Measurements from ENCODE around the gene FDX2. TPM values are rescaled to one million over a fixed set of nuclear protein-coding genes. Genes with fewer than 3 reads are reported as not detected.
A peak's percentile ranks its signal among the peaks of the same experiment; 100 is the strongest.

Gene FDX2
- polyA plus RNA-seq, 6 donors from 2014 or later = 12.9 to 36.6 (median 15.5) TPM

DNA sequence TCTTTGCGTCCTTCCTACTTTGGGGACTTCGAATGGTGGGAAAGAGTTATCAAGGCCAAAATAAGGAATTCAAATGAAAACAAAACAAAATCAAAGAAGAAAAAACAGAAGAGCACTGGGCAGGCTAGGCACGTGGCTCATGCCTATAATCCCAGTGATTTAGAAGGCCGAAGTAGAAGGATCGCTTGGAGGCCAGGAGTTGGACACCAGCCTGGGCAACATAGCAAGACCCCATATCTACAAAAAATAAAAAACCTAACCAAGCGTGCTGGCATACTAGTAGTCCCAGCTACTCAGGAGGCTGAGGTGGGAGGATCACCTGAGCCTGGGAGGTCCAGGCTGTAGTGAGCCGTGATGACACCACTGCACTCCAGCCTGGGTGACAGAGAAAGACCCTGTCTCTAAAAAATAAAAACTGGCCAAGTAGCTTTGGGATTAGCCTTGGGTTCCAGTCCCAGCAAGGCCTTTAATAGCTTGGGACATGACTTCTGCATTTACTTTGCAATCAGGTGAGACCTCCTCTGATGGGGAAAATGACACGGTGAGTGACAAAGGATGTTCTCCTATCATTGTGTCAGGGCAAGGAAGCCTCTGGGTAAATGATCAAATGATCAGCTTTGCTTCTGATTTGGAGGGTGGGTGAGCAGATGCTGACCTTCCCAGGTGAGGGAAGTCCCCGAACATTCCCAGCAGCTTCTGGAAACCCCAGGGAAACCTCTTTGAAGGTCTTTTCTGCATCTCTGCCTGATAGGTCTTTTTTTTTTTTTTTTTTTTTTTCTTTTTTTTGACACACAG is 37.8 kb downstream of the FDX2 start:
- DNase-seq (no peak), ATAC-seq (ENCODE audit: low read depth in 2 of 2) (no peak)
- Mint-ChIP-seq H3K4me3 (no peak overlapping the region), H3K36me3 (peaks cover 0 to 5% of the 10 kb centered on the region in 2 donors), H3K4me1 (peaks cover 12 to 21% (median 14%) of the 10 kb centered on the region in 3 donors), H3K9me3 (no peaks in the 10 kb centered on the region), H3K27ac (peak overlapping the region in 4 of 6 donors; percentile 27 to 79 (median 38)), H3K27me3 (no peaks in the 10 kb centered on the region)

GRCh38 chr19:10274589-10274988 is 41.2 kb downstream of the FDX2 start:
- Mint-ChIP-seq H3K27me3 (no peaks in the 10 kb centered on the region), H3K36me3 (peaks cover 0 to 5% of the 10 kb centered on the region in 2 donors), H3K9me3 (no peaks in the 10 kb centered on the region), H3K4me1 (peaks cover 28 to 40% (median 33%) of the 10 kb centered on the region in 3 donors), H3K27ac (peak overlapping the region in 5 of 6 donors; percentile 17 to 93 (median 85)), H3K4me3 (peak overlapping the region in 1 of 8 donors; percentile 65)
- ATAC-seq (ENCODE audit: low read depth in 2 of 2) (no peak), DNase-seq (no peak)

GRCh38 chr19:10271543-10272086 is 44.2 kb downstream of the FDX2 start:
- ATAC-seq (ENCODE audit: low read depth in 2 of 2) (peak; percentile 53 to 56), DNase-seq (peak; percentile 86)
- Mint-ChIP-seq H3K9me3 (no peaks in the 10 kb centered on the region), H3K4me1 (peaks cover 23 to 38% (median 36%) of the 10 kb centered on the region in 3 donors), H3K27me3 (no peaks in the 10 kb centered on the region), H3K36me3 (peaks cover 0 to 5% of the 10 kb centered on the region in 2 donors), H3K4me3 (peak overlapping the region; percentile 84 to 96 (median 90)), H3K27ac (peak overlapping the region; percentile 97 to 100 (median 99))

DNA sequence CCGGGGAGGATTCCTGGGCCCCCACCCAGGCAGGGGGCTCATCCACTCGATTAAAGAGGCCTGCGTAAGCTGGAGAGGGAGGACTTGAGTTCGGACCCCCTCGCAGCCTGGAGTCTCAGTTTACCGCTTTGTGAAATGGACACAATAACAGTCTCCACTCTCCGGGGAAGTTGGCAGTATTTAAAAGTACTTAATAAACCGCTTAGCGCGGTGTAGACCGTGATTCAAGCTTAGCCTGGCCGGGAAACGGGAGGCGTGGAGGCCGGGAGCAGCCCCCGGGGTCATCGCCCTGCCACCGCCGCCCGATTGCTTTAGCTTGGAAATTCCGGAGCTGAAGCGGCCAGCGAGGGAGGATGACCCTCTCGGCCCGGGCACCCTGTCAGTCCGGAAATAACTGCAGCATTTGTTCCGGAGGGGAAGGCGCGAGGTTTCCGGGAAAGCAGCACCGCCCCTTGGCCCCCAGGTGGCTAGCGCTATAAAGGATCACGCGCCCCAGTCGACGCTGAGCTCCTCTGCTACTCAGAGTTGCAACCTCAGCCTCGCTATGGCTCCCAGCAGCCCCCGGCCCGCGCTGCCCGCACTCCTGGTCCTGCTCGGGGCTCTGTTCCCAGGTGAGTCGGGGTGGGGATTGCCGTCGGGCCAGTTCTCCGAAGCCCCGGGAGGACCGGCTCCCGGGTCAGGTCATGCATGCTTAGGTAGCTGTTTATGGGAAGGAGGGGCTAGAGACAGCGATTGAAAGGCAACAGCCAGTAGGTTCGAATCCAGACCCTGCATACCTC is 45.0 kb downstream of the FDX2 start, which contains the start of gene ICAM1:
Gene ICAM1 (plus strand): TSS at position 505 of the 779 bp plus-strand sequence. CDS start 40 bp downstream, at position 545.
- Mint-ChIP-seq H3K27me3 (no peaks in the 10 kb centered on the region), H3K4me3 (peak within 1 kb of the TSS; percentile 84 to 96 (median 90)), H3K4me1 (peaks cover 23 to 38% (median 36%) of the 10 kb centered on the region in 3 donors), H3K9me3 (no peaks in the 10 kb centered on the region), H3K36me3 (peaks cover 0 to 5% of the 10 kb centered on the region in 2 donors), H3K27ac (peak within 1 kb of the TSS; percentile 97 to 100 (median 99))
- peak; percentile 44 to 46 for ATAC-seq (ENCODE audit: low read depth in 2 of 2)
- peak; percentile 81 for DNase-seq

DNA sequence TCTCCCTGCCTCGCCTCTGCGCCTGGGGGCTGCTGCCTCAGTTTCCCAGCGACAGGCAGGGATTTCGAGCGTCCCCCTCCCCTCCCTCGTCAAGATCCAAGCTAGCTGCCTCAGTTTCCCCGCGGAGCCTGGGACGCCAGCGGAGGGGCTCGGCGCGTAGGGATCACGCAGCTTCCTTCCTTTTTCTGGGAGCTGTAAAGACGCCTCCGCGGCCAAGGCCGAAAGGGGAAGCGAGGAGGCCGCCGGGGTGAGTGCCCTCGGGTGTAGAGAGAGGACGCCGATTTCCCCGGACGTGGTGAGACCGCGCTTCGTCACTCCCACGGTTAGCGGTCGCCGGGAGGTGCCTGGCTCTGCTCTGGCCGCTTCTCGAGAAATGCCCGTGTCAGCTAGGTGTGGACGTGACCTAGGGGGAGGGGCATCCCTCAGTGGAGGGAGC is 45.6 kb downstream of the FDX2 start:
- Mint-ChIP-seq H3K4me3 (peak overlapping the region; percentile 84 to 96 (median 90)), H3K36me3 (peaks cover 0 to 5% of the 10 kb centered on the region in 2 donors), H3K4me1 (peaks cover 23 to 38% (median 36%) of the 10 kb centered on the region in 3 donors), H3K9me3 (no peaks in the 10 kb centered on the region), H3K27ac (peak overlapping the region; percentile 97 to 100 (median 99)), H3K27me3 (no peaks in the 10 kb centered on the region)
- DNase-seq (peak; percentile 92), ATAC-seq (ENCODE audit: low read depth in 2 of 2) (peak; percentile 59 to 66)

- Mint-ChIP-seq H3K4me3 (peak overlapping the region; percentile 84 to 96 (median 90)), H3K4me1 (peaks cover 23 to 38% (median 34%) of the 10 kb centered on the region in 3 donors), H3K27ac (peak overlapping the region; percentile 97 to 100 (median 99)), H3K27me3 (no peaks in the 10 kb centered on the region), H3K36me3 (peaks cover 0 to 5% of the 10 kb centered on the region in 2 donors), H3K9me3 (no peaks in the 10 kb centered on the region)
- ATAC-seq (ENCODE audit: low read depth in 2 of 2) (peak; percentile 49 to 54), DNase-seq (peak; percentile 84)
Measured at GRCh38 chr19:10269333-10270179, 46.3 kb downstream of the FDX2 start.

DNA sequence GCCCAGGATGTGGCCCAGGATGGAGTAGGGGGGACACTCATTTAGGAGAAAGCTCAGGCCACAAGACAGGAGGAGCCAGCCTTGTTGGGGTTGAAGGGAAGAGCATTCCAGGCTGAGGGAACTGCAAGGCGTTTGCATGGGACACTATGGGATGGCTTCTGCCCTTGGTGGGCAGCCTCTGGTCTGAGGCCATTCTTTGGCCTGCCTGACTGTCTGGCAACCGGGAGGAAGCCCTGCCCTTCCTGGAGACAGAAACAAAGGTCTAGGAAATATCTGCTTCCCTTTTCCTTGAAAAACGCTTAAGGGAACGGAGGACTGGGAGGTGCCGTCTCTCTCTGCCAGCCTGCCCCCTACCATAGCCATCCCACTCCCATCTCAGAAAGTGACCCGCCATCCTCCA is 47.7 kb downstream of the FDX2 start:
- Mint-ChIP-seq H3K27me3 (no peaks in the 10 kb centered on the region), H3K4me1 (peaks cover 19 to 33% (median 30%) of the 10 kb centered on the region in 3 donors), H3K36me3 (no peaks in the 10 kb centered on the region), H3K27ac (peak overlapping the region in 1 of 6 donors; percentile 42), H3K4me3 (peak overlapping the region in 1 of 8 donors; percentile 66), H3K9me3 (no peaks in the 10 kb centered on the region)
- DNase-seq (no peak), ATAC-seq (ENCODE audit: low read depth in 2 of 2) (no peak)

- ATAC-seq (ENCODE audit: low read depth in 2 of 2) (no peak), DNase-seq (no peak)
- peaks cover 13 to 24% (median 20%) of the 10 kb centered on the region in 3 donors for H3K4me1 Mint-ChIP-seq
- H3K36me3 Mint-ChIP-seq = no peaks in the 10 kb centered on the region
- H3K27me3 Mint-ChIP-seq = no peaks in the 10 kb centered on the region
- no peak overlapping the region for H3K4me3 Mint-ChIP-seq
- H3K9me3 Mint-ChIP-seq = no peaks in the 10 kb centered on the region
- peak overlapping the region in 2 of 6 donors; percentile 21 to 66 for H3K27ac Mint-ChIP-seq
Measured at GRCh38 chr19:10266706-10267105, 49.1 kb downstream of the FDX2 start.

DNA sequence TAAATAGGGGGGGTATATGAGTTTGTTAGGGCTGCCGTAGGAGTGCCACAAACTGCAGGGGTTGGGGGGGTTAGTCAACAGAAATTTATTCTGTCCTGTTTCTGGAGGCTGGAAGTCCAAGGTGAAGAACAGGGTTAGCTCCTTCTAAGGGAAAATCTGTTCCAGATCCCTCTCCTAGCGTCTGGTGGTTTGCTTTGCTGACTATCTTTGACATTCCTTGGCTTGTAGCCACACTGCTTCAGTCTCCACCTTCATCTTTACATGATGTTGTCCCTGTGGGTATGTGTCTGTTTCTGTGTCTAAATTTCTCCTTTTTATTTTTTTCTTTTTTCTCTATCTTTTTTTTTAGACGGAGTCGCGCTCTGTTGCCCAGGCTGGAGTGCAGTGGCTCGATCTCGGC is 53.0 kb downstream of the FDX2 start:
- Mint-ChIP-seq H3K9me3 (no peaks in the 10 kb centered on the region), H3K27me3 (no peaks in the 10 kb centered on the region), H3K4me1 (peaks cover 0 to 5% (median 0%) of the 10 kb centered on the region in 3 donors), H3K4me3 (no peak overlapping the region), H3K27ac (no peak overlapping the region), H3K36me3 (peaks cover under 1 to 3% of the 10 kb centered on the region in 2 donors)
- DNase-seq (no peak), ATAC-seq (ENCODE audit: low read depth in 2 of 2) (no peak)

DNA sequence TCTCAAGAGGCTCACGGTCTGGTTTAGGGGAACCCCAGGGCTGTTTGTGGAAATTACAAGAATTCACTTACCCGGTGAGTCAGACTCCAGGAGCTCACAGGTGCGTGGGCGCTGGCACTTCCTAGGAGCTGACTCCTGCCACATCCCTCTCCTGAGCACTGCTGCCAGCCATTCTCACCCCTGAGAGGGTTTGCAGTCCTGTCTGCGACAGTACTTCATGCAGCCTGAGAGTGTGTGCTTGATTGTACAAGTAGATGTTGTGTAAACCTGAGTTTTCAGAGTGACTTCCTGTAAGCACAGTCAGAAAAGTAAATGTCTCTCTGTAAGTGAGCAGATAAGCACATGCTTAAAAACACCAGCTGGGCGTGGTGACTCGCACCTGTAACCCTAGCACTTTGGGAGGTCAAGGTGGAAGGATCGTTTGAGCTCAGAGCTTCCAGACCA is 55.7 kb downstream of the FDX2 start:
- H3K27me3 Mint-ChIP-seq = no peaks in the 10 kb centered on the region
- H3K36me3 Mint-ChIP-seq = peaks cover 10 to 20% of the 10 kb centered on the region in 2 donors
- no peaks in the 10 kb centered on the region for H3K9me3 Mint-ChIP-seq
- no peak overlapping the region for H3K4me3 Mint-ChIP-seq
- ATAC-seq (ENCODE audit: low read depth in 2 of 2) (no peak), DNase-seq (no peak)
- peak overlapping the region in 1 of 6 donors; percentile 54 for H3K27ac Mint-ChIP-seq
- H3K4me1 Mint-ChIP-seq = peaks cover 0 to 21% (median 11%) of the 10 kb centered on the region in 3 donors
